Stimulated activated memory B cell treated with anti-CD40 and anti-IgM and Interleukin-4, amounts not matched to agents 10 μg/mL and 1 μg/mL and 100 μg/mL, for 72 hours (primary cell): ENCODE data around the gene HIPK2.
A peak's percentile ranks its signal among the peaks of the same experiment; 100 is the strongest.
"Not testable (repeated sequence)": the region's sequence is repeated elsewhere in the genome, so short reads cannot be mapped to it uniquely, and the experiment has no call there.

ENCODE experiments used
- ATAC-seq: fragments of 150-1000 bp; cut with Tn5 transposase; 2 replicates; pipeline ENCODE4 v1.10.0; 2021
- H3K27ac Mint-ChIP-seq: one replicate; pipeline ENCODE4 v1.8.0; 2022; ENCODE audit warnings: mild to moderate bottlenecking, mixed read lengths
- H3K27me3 Mint-ChIP-seq: one replicate; pipeline ENCODE4 v1.8.0; 2022; ENCODE audit warnings: mixed read lengths
- H3K36me3 Mint-ChIP-seq: one replicate; pipeline ENCODE4 v1.8.0; 2022; ENCODE audit warnings: mixed read lengths
- H3K4me1 Mint-ChIP-seq: one replicate; pipeline ENCODE4 v1.8.0; 2022; ENCODE audit warnings: mixed read lengths
- H3K4me3 Mint-ChIP-seq: one replicate; pipeline ENCODE4 v1.8.0; 2022; ENCODE audit warnings: mild to moderate bottlenecking, moderate library complexity, mixed read lengths
- H3K9me3 Mint-ChIP-seq: one replicate; pipeline ENCODE4 v1.8.0; 2022; ENCODE audit warnings: mixed read lengths

The HIPK2 gene

DNA sequence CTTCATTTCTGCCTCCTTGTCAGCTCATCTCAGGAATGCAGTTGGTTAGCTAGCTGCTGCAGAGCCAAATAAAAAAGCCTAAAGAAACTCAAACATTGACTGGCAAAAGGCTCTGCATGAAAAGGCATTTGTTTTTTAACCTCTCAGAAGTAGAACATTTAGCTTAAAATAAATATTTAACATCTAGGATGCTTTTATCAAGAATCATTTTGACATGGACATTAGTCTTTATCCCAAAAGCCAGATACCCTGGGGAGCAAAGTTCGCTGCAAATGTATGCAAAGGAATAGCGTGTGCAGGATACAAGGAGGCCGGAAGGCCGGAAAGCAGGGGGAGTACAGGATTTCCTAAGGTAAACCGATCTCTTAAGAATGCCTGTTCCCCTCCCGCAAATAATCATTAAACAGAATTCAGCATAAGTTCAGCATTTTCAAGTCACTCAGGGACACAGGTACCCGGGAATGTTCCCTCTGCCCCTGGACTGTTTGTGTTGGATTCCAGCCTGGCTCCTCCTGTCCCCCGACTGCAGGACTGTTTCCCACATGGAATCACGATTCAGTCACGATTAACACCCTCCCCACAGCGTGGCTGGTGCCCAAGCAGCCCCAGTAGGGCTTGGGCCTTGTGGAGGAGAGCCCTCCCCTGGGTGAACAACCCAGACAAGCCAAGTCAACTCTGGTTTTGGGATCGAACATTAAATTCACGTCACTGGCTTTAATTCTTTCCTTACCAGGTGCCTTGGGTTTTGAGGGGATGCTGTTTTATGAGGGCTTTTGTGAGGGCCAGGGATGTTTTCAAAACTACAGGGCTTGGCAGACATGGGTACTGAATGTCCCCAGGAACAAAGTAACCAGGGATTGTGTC, 97.8 kb downstream of the HIPK2 start:
- H3K4me1 Mint-ChIP-seq, result peaks cover 70% of the 10 kb centered on the region
- H3K9me3 Mint-ChIP-seq, result no peaks in the 10 kb centered on the region
- H3K36me3 Mint-ChIP-seq, result peaks cover 37% of the 10 kb centered on the region
- H3K27me3 Mint-ChIP-seq, result no peaks in the 10 kb centered on the region
- peak overlapping the region; percentile 23 for H3K4me3 Mint-ChIP-seq
- no peak for ATAC-seq
- H3K27ac Mint-ChIP-seq, result peak overlapping the region; percentile 78

DNA sequence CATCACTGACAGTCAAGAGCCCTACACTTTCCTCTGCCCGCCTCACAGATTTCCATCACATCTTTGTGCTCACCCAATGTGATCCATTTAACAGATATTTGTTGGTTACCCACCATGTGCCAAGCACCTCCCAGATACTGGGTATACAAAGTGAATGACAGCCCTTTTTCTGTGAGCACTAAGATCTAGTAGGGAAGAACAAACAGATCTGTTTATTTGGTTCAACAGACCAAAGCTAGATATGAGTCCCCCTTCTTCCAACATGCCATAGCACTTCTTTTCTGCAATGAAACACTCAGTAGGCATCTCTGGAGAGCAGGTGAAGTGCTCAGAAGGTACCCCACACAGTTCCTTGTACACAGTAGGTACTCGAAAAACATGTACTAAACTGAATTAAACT, 101.4 kb downstream of the HIPK2 start:
- H3K9me3 Mint-ChIP-seq, result no peaks in the 10 kb centered on the region
- no peak overlapping the region for H3K4me3 Mint-ChIP-seq
- peak overlapping the region; percentile 76 for H3K27ac Mint-ChIP-seq
- H3K4me1 Mint-ChIP-seq, result peaks cover 66% of the 10 kb centered on the region
- peaks cover 44% of the 10 kb centered on the region for H3K36me3 Mint-ChIP-seq
- no peaks in the 10 kb centered on the region for H3K27me3 Mint-ChIP-seq
- ATAC-seq, result no peak

DNA sequence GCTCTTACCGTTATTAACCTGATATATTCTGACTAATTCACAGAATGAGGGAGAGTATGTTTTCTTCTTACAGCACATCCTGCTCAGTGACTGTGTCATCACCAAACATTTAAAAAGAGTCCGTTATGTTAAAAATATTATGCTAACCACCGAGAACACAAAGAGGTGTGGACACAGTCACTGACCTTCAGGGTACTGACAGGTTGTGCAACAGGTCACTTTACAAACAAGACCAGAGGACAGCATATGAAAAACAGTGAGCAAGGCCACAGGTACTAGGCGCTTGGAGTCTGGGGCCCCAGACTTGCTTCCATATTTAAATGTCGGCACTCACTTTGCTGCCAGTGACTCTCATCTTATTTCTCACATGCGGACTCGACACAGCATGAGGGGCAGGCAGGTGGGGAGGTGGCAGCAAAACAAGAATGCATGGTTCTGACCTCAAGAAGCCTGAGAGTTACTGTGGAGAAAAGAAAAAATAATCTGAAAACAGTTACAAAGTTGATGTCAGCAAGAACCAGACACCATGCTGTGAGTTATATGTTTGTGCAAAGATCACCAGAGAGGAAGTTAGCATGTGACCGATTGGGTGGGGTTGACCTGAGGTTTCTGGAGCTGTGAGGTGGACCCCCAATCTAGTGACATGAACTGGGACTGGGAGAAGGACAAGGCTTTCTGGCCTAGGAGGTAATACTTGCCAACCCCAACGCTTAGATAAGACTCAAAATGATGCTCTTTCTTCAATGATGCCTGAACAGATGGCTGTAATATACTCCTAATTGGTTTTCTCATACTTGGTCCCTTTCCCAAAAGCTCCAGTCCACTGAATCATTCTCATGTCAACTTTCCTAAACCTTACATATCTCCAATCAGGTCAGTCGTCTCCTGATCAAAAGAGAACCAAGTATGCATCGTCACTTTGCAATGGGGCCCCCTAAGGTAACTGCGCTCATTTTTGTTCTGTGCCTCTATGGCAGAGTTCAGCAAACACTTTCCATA, 102.4 kb downstream of the HIPK2 start:
- H3K9me3 Mint-ChIP-seq, result no peaks in the 10 kb centered on the region
- H3K27ac Mint-ChIP-seq, result peak overlapping the region; percentile 76
- H3K36me3 Mint-ChIP-seq, result peaks cover 44% of the 10 kb centered on the region
- no peaks in the 10 kb centered on the region for H3K27me3 Mint-ChIP-seq
- peaks cover 57% of the 10 kb centered on the region for H3K4me1 Mint-ChIP-seq
- H3K4me3 Mint-ChIP-seq, result peak overlapping the region; percentile 15
- peak; percentile 4 for ATAC-seq

DNA sequence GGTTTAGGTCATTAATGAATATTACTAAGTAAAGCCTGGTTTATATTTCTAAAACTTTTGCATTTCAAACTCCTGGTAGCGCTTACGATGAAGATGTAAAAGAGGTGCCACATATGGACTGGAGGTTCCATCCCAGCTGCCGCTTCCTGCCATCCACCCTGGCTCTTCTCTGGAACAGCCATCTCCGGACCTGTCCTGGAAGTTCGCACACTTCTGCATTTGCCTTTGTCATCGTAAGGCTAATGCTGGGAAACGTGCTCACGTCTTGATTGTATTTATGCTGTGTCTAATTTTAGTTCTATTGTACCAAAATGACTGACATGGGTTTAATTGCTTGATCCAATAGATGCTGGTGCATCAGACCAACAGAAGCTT, 103.1 kb downstream of the HIPK2 start:
- Mint-ChIP-seq H3K9me3 (no peaks in the 10 kb centered on the region), H3K36me3 (peaks cover 37% of the 10 kb centered on the region), H3K27me3 (no peaks in the 10 kb centered on the region), H3K27ac (peak overlapping the region; percentile 76), H3K4me1 (peaks cover 50% of the 10 kb centered on the region), H3K4me3 (no peak overlapping the region)
- ATAC-seq, result no peak

DNA sequence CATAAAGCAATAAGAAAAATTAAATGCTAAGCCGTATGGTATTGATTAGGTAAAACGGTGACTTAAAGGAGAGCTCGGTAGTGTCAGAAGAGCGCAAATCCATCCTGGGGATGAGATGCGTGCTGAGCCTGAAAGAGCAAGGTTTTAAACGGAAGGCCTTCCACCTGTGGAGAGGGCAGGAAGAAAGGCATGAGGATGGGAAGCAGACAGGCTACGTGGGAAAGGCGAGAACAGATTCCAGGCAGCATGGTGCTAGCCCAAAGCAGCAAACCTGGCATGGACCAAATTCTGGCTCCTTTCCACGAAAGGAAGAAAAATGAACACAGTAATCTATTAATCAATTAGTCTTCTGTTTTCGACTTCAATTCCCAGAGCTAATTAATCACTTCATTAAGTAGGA, 103.5 kb downstream of the HIPK2 start:
- no peak for ATAC-seq
- Mint-ChIP-seq H3K4me1 (peaks cover 51% of the 10 kb centered on the region), H3K36me3 (peaks cover 35% of the 10 kb centered on the region), H3K4me3 (no peak overlapping the region), H3K27me3 (no peaks in the 10 kb centered on the region), H3K9me3 (no peaks in the 10 kb centered on the region), H3K27ac (peak overlapping the region; percentile 90)

DNA sequence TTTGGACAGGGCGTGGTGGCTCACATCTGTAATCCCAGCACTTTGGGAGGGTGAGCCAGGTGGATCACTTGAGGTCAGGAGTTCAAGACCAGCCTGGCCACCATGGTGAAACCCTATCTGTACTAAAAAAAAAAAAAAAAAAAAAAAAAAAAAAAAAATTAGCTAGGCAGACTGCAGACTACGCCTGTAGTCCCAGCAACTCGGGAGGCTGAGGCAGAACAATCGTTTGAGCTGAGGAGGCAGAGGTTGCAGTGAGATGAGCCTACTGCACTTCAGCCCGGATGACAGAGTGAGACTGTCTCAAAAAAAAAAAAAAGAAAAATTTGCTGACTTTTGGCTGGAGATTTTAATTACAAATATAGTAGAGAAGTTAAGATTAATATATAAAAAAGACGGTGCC, 104.0 kb downstream of the HIPK2 start:
- peaks cover 57% of the 10 kb centered on the region for H3K4me1 Mint-ChIP-seq

DNA sequence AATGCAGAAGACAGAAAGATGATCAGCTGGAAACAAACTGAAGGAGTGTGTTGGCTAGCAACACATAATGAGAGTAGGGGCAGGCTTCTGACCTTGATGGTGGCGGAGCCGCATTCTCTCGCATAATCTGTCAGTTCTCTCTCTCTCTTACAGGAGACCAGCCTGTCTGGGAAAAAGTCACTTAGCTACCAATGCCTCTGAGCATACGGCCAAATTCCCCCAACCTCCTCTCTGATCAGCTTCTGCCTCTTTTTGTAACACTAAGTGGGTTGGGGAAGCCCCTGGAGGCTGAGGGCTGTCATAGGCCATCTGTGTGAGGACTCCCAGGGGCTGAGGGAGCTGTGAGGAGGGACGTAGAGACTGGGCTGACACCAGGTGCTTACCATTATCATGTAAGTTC, 104.6 kb downstream of the HIPK2 start:
- H3K27me3 Mint-ChIP-seq, result no peaks in the 10 kb centered on the region
- peaks cover 30% of the 10 kb centered on the region for H3K36me3 Mint-ChIP-seq
- peak overlapping the region; percentile 61 for H3K4me3 Mint-ChIP-seq
- H3K9me3 Mint-ChIP-seq, result no peaks in the 10 kb centered on the region
- peaks cover 59% of the 10 kb centered on the region for H3K4me1 Mint-ChIP-seq
- ATAC-seq, result peak; percentile 93
- peak overlapping the region; percentile 90 for H3K27ac Mint-ChIP-seq

More for the DNA sequence above, 104.0 kb downstream of the HIPK2 start:
- ATAC-seq, result no peak
- Mint-ChIP-seq H3K27ac (peak overlapping the region; percentile 90), H3K9me3 (no peaks in the 10 kb centered on the region), H3K36me3 (peaks cover 35% of the 10 kb centered on the region), H3K4me3 (no peak overlapping the region), H3K27me3 (no peaks in the 10 kb centered on the region)

DNA sequence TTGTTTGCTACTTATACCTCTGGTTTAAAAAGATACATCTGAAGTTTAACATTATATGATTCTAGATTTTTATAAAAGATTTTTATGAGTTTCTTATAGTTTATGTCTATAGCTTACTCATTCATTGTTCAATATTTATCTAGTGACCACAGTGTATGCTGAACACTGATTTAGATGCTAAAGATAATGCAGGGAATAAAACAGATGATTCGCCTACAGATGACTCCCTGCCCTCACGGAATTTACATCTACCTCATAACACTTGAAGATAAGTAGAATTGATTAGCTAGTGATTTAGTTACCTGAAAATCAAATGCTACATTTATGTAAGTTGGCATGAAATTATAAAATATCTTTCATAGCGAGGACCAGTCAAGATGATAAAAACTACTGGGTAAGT, 105.8 kb downstream of the HIPK2 start:
- ATAC-seq, result no peak
- Mint-ChIP-seq H3K27me3 (no peaks in the 10 kb centered on the region), H3K4me1 (peaks cover 53% of the 10 kb centered on the region), H3K27ac (no peak overlapping the region), H3K4me3 (no peak overlapping the region), H3K9me3 (no peaks in the 10 kb centered on the region), H3K36me3 (peaks cover 23% of the 10 kb centered on the region)

DNA sequence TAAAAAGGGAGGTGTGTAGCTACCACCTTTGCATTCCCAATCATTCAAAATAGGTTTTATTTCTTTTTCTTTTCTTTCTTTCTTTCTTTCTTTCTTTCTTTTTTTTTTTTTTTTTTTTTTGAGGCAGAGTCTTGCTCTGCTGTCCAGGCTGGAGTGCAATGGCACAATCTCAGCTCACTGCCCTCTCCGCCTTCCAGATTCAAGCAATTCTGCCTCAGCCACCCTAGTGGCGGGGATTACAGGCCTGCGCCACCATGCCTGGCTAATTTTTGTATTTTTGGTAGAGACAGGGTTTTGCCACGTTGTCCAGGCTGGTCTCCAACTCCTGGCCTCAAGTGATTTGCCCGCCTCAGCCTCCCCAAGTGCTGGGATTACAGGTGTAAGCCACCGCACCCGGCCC, 107.1 kb downstream of the HIPK2 start:
- not testable (repeated sequence) for ATAC-seq, H3K27ac Mint-ChIP-seq, H3K27me3 Mint-ChIP-seq, H3K4me3 Mint-ChIP-seq, H3K9me3 Mint-ChIP-seq
- Mint-ChIP-seq H3K36me3 (peaks cover 30% of the 10 kb centered on the region), H3K4me1 (peaks cover 47% of the 10 kb centered on the region)

DNA sequence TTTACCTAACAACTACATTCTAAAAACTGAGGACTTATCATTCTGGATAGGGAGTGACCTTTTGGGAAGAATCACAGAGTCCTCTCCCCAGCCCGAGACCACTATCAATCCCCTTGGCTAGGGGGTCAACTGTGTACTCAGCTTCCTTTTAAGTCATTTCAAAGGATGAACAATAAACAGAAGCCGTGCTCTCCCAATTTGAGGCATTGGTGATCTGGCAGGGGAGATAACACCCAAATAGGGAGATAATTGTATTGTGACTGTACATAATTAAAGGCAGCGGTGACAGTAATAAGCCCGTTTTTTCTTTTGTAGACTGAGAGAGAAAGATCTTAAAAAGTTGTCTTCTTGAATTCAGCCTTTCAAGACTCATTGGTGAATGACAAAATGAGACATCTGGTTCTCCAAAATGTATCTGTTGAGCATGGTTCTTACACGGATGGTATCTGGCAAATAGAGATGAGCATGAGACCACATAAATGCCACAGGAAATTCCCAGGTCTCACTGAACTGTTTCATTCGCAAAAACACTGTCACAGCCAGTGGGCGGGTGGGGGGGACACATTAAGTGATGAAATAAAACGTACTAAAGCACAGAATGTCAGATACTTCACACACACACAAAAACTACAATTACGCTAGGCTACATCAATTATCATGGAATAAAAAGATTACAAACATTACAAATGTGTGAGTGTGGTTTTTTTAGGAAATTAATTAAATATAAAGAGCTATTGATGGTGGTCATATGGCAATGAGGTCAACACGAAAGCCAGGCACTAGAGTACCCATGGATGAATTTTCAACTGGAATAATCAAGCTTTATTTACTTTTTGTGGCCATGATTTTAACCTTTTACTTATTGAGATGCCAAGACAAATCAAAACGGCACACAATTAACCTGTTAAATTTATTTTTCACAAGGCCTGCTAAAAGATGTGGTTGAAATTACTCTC, 108.4 kb downstream of the HIPK2 start:
- peaks cover 47% of the 10 kb centered on the region for H3K4me1 Mint-ChIP-seq
- peak overlapping the region; percentile 77 for H3K27ac Mint-ChIP-seq
- peaks cover 30% of the 10 kb centered on the region for H3K36me3 Mint-ChIP-seq
- no peaks in the 10 kb centered on the region for H3K27me3 Mint-ChIP-seq
- no peak overlapping the region for H3K4me3 Mint-ChIP-seq
- no peak for ATAC-seq
- H3K9me3 Mint-ChIP-seq, result no peaks in the 10 kb centered on the region

DNA sequence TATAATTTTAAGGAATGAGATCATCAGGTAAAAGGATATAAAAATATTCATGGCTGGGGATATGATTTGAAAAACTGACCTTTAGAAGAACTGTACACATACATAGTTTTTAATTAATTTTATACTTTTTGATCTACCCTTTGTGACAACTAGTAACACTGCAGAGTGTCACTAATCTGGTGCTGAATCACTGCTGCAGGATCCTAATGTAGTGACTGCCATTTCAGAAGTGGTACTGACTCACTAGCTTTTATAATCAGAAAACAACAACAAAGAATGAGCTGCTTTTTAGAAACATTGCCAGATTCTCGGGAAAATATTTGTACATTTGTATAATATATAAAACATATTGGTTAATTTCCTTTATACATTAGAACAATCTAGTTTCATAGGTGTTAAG, 110.4 kb downstream of the HIPK2 start:
- Mint-ChIP-seq H3K9me3 (no peaks in the 10 kb centered on the region), H3K27ac (no peak overlapping the region), H3K27me3 (no peaks in the 10 kb centered on the region), H3K36me3 (peaks cover 35% of the 10 kb centered on the region), H3K4me1 (peaks cover 35% of the 10 kb centered on the region), H3K4me3 (no peak overlapping the region)
- no peak for ATAC-seq

DNA sequence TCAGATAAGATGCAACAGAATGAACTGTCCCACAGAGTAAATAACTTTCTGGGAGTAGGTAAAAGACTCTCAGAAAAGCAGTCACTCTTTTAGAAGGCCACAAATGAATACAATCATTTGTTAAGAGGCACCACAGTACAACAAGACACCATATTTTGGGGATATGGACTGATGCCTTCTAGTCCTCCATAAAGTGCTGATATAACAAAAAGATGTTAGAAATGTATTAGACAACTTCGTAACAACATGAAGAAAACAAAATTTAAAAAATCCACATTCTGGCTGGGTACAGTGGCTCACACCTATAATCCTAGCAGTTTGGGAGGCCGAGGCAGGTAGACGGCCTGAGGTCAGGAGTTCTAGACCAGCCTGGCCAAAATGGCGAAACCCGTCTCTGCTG, 111.3 kb downstream of the HIPK2 start:
- peaks cover 41% of the 10 kb centered on the region for H3K36me3 Mint-ChIP-seq
- H3K27ac Mint-ChIP-seq, result no peak overlapping the region
- no peak for ATAC-seq
- H3K4me1 Mint-ChIP-seq, result peaks cover 41% of the 10 kb centered on the region
- H3K27me3 Mint-ChIP-seq, result no peaks in the 10 kb centered on the region
- no peak overlapping the region for H3K4me3 Mint-ChIP-seq
- no peaks in the 10 kb centered on the region for H3K9me3 Mint-ChIP-seq

DNA sequence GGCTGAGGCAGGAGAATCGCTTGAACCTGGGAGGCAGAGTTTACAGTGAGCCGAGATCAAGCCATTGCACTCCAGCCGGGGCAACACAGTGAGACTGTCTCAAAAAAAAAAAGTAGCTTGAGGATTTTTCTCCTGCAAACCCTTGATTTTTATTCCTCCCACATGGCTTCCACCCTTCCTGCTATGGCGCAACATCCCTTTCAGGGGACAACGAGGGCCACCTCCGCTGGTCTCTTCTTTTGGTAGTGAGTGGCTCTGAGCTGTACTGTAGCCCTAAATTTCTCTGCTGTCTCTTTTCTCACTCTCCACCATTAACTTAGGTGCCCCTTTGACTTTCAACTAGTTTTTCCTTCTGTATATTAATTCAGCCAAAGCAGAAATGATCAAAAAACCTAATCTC, 113.4 kb downstream of the HIPK2 start:
- Mint-ChIP-seq H3K27ac (peak overlapping the region; percentile 29), H3K4me3 (no peak overlapping the region), H3K36me3 (peaks cover 45% of the 10 kb centered on the region)

DNA sequence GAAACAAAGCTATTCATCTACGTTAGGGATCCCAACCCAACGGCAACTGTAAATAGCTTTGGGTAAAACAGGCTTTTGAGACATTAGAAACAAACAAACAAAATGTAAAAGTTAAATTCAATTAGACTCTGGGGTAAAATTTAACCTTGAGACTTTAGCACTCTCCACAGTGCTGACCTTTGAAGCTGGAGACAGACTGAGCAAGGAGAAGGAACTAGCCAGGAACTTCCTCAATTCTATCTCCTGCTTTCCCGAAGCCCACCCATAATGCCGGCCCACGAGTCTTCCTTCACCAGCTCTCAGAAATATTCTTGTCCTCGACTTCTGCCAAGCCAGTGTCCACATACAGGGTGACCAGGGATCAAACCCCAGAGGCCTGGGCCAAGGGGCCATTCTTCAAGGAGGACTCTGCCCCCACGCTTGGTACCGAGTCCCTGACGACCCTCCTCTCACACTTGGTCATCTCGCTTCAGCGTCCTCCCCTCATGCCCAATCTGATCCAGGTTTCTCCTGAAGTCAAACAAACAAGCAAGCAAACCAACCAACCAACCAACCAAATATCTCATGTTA, 114.1 kb downstream of the HIPK2 start:
- no peaks in the 10 kb centered on the region for H3K27me3 Mint-ChIP-seq
- no peak overlapping the region for H3K4me3 Mint-ChIP-seq
- H3K4me1 Mint-ChIP-seq, result peaks cover 50% of the 10 kb centered on the region
- H3K9me3 Mint-ChIP-seq, result no peaks in the 10 kb centered on the region
- ATAC-seq, result no peak
- H3K36me3 Mint-ChIP-seq, result peaks cover 38% of the 10 kb centered on the region
- H3K27ac Mint-ChIP-seq, result peak overlapping the region; percentile 29

More for the DNA sequence above, 113.4 kb downstream of the HIPK2 start:
- ATAC-seq, result no peak
- Mint-ChIP-seq H3K9me3 (no peaks in the 10 kb centered on the region), H3K27me3 (no peaks in the 10 kb centered on the region), H3K4me1 (peaks cover 50% of the 10 kb centered on the region)
